Eye (tissue), 1 donor: Measurements from ENCODE around the gene AP3S1.
A peak's percentile ranks its signal among the peaks of the same experiment; 100 is the strongest.

Source experiments
- DNase-seq: peaks from one replicate; pipeline ENCODE4 v3.0.0-alpha.2; 2015

The AP3S1 gene

GRCh38 chr5:115825948-115826347, 15.8 kb upstream of the AP3S1 start:
- no peak for DNase-seq

GRCh38 chr5:115829913-115830312, 11.8 kb upstream of the AP3S1 start:
- no peak for DNase-seq

GRCh38 chr5:115831163-115831768, 10.5 kb upstream of the AP3S1 start:
- DNase-seq = peak; percentile 71

- no peak for DNase-seq
Measured at GRCh38 chr5:115835481-115835880, 6.3 kb upstream of the AP3S1 start.

GRCh38 chr5:115838885-115839518, 2.7 kb upstream of the AP3S1 start:
- peak; percentile 76 for DNase-seq

- no peak for DNase-seq
Measured at GRCh38 chr5:115840873-115841272, 862 bp upstream of the AP3S1 start.

GRCh38 chr5:115842089-115842935, 577 bp downstream of the AP3S1 start:
- DNase-seq = no peak

GRCh38 chr5:115842952-115843351, 1.2 kb downstream of the AP3S1 start:
- DNase-seq = no peak

GRCh38 chr5:115843444-115844130, 1.9 kb downstream of the AP3S1 start:
- no peak for DNase-seq

GRCh38 chr5:115844321-115844817, 2.6 kb downstream of the AP3S1 start:
- no peak for DNase-seq

GRCh38 chr5:115847290-115847689, 5.6 kb downstream of the AP3S1 start:
- DNase-seq = no peak

GRCh38 chr5:115849258-115849798, 7.6 kb downstream of the AP3S1 start:
- DNase-seq = no peak

GRCh38 chr5:115850744-115851416, 9.1 kb downstream of the AP3S1 start:
- DNase-seq = no peak

- DNase-seq = no peak
Measured at GRCh38 chr5:115854139-115854538, 12.4 kb downstream of the AP3S1 start.

GRCh38 chr5:115855959-115856358, 14.2 kb downstream of the AP3S1 start:
- DNase-seq = no peak

GRCh38 chr5:115857057-115857479, 15.3 kb downstream of the AP3S1 start:
- DNase-seq = no peak

- DNase-seq = peak; percentile 11
Measured at GRCh38 chr5:115857626-115858349, 16.1 kb downstream of the AP3S1 start.

- no peak for DNase-seq
Measured at GRCh38 chr5:115858396-115858795, 16.7 kb downstream of the AP3S1 start.

- no peak for DNase-seq
Measured at GRCh38 chr5:115859378-115859777, 17.6 kb downstream of the AP3S1 start.

- no peak for DNase-seq
Measured at GRCh38 chr5:115869256-115869795, 27.6 kb downstream of the AP3S1 start.

GRCh38 chr5:115872447-115872846, 30.7 kb downstream of the AP3S1 start:
- no peak for DNase-seq
